HG03097 (cell line): Measurements from ENCODE around the gene GFER.
"Not testable (repeated sequence)": the region's sequence is repeated elsewhere in the genome, so short reads cannot be mapped to it uniquely, and the experiment has no call there.

Source experiments
- ATAC-seq: cut with Tn5 transposase; IDR thresholded peaks from one replicate; pipeline ENCODE4 v1.9.1; 2021; ENCODE audit not compliant: unreplicated experiment, low FRiP score

The GFER gene

GRCh38 chr16:1983544-1984346 lies at the start of gene GFER:
Gene GFER, plus strand, starts transcription at chr16:1984193. Its CDS starts 26 bp downstream, at chr16:1984219.
- peak; percentile 72 for ATAC-seq

DNA sequence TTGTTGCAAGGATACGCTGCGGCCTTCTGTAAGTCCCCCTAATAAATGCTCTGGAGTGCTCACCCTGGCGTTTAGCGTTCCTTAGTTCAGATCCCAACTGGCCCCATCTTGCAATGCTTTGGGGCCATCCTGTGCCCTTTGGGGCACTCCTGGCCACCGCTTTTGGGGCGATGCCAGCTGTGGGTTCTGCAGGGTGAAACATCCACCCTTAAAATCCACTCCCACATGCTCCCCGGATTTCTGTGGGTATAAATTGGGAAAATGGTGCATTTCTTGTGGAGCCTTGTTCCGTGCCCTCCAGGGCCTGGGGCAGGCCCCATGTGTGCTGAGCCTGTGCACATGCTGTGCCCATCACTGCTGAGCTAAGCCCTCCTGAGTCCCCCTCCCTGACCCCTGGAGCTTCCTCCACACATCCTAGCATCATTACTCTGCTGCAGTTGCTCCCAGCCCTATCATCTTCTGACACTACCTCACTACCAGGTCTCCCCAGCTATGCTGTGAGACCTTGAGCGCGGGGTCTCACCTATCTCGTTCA lies 47.0 kb upstream of the GFER start:
- no peak for ATAC-seq

DNA sequence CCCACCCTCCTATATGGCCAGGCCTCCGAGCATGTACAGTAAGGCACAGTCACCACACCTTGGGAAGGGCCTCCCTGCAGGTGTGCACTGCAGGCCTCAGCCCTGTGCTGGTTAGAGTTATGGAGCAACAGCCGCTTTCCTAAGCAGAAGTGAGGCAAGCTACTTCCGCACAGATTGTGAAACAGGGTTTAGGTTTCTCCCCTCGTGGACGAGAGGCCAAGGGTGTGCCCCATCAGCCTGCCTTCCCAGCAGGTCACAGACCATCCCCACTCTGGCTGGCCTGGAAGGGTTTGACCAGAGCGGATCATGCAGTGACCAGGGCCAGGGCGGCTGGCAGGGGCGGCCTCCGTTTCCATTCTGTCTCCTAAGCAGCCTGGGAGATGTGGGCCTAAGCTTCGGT lies 45.7 kb upstream of the GFER start:
- ATAC-seq: no peak

- ATAC-seq: no peak
Measured at GRCh38 chr16:1938910-1939309, 45.1 kb upstream of the GFER start.

- not testable (repeated sequence) for ATAC-seq
Measured at GRCh38 chr16:1939833-1940232, 44.2 kb upstream of the GFER start.

DNA sequence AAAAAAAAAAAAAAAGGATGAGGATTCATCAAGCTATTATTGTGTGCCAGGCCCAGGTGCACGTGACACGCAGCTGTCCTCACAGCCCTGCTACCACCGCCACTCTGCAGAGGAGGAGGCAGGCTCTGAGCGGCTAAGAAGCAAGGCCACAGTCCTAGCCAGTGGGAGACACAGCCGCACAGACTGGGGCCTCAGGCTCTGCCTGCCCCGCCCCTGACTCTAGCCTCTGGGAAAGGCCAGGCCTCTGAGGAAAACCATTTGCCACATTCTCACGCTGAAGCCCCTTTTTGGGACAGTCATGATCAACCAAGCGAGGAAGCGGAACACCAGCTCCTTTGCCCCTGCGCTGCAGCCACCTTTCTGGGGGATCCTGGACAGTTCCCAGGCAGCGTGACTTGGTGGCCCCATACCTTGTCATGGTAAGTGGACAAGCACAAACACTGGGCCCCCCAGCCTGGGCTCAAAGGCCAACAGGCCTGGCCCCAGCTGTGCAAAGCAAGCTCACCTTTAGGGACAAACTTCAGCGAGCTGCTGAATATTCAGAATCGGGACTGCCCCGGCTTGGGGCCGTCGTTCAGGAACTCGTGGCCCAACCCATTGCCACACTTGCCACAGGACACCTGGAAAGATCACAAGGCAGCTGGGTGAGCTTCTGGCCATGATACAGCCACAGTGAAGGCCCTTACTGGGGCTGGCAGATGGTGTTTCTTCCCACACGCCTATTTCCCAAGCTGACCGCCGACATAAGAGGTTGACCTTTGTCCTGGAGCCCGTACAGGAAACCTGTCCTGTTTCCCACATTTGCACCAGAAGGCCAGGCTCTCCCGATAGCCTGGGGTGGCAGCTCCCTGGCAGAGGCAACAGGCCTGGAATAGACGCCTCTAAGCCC lies 43.5 kb upstream of the GFER start:
- no peak for ATAC-seq

DNA sequence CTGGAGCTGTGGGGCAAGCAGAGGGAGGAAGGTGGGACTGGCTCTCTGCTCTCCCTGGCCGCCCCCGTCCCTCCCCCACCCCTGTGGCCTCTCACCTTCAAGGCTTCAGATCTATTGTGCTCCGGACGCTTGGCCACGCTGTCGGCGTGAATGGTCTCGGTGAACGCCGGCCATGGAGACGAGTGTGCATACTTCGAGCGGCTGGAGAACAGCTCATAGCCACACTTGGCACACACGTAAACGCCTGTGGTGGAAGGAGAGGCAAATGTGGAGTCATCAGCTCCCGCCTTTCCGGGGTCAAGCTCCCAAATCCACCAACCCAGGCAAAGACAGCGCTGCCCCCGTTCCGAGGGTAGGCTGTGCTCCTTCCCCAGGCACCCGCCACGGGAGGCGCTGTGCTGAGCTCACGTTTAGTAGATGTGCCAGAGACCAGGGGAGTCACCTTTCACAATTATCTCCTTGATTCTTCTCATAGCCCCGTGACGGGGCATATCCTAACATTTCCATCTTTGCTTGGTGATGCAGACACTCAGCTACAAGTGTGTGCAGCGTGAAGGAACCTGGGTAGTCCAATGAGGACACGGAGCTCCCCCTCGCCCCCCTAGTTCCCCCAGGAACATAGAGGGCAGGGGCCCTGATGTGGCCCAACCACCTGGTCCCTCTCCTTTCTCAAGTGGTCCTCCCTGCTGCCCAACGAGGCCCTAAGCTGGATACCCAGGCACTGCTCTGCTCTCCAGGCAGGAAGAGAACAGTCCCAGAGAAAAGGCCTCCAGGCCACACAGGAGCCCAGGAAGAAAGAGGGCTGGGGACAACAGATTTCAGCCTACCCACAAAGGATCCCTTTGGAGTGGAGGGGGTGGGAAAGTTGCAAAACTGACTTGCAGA lies 42.6 kb upstream of the GFER start:
- no peak for ATAC-seq

DNA sequence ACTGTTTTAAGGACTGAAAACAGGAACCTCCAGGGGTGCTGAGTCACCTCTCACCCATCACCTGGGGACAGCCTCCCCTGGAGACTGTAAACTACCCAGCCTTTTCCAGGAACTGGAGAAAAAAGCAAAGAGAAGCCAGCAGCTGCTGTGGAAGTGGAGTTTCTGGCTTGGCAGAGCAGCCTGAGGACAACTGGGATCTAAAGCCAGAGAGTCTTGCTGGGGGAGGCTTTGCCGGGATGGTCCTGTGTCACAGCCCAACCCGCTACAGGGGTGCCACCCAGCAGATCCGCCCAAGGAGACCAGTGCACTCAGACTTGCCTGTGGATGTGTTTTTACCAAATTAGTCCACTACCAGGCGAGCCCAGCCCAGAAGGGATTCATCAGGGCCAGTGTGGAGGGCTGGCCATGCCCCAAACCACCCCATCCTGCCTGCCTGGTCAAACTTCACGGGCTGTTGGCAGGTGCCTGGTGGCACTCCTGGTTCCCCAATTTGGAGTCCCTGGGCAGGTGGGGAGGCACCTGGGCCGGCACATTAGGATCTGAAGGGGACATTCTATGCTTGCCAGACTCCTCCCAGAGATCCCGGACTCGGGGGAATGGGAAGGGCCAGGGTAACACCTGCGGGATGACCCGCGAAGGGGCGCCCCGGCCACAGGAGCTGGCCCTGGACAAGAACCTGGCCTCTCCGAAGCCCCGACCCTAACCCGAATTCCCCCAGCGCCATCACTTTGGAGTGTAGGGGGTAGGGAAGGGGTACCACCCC lies 41.8 kb upstream of the GFER start:
- ATAC-seq: no peak

DNA sequence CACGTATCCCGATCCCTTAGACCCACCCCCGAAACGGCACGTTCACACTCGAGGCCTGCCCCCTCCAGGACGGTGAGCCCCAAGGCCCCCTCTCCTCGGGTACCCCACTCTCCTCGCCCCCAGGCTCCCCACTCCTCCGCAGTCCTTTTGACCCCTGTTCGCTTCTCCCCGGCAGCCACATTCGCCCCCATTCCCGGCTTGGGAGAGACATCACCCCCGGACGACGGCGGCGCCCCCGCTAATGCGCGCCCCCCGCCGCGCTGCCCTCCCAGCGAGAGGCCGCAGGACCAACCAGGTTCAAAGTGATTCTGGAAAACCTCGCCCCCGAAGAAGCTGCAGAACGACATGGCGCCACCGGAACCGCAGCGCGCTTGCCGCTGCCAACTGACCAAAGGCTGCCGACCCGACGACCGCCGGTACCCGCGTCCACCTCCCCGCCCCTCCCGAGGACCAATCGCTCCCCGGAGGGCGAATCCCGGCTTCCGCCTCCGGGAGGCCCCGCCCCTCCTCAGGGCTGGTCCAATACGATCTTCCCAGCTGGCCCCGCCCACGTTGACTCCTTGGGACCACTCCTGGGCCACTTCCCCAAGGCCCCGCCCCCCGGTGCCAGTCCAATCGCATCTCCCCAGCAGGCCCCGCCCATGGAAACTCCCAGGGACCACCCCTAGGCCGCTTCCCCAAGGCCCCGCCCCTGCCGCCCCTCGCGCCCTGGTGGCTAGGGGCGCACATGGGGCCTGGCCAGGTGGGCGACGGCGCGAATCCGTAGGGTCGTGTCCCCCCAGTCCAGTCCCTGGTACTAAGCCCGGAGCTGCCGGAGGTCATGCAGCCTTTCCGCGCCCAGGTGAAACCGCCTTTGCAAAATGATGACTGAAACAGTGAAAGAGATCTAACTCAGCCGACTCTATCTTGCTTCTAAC lies 40.9 kb upstream of the GFER start, which contains the start of gene MSRB1:
MSRB1 (minus strand) TSS at position 390 of the 917 bp plus-strand sequence; CDS start at position 347, 43 bp downstream.
- peak; percentile 82 for ATAC-seq

GRCh38 chr16:1944612-1945199 lies 39.3 kb upstream of the GFER start:
- ATAC-seq: no peak

- no peak for ATAC-seq
Measured at GRCh38 chr16:1945559-1946391, 38.2 kb upstream of the GFER start.

DNA sequence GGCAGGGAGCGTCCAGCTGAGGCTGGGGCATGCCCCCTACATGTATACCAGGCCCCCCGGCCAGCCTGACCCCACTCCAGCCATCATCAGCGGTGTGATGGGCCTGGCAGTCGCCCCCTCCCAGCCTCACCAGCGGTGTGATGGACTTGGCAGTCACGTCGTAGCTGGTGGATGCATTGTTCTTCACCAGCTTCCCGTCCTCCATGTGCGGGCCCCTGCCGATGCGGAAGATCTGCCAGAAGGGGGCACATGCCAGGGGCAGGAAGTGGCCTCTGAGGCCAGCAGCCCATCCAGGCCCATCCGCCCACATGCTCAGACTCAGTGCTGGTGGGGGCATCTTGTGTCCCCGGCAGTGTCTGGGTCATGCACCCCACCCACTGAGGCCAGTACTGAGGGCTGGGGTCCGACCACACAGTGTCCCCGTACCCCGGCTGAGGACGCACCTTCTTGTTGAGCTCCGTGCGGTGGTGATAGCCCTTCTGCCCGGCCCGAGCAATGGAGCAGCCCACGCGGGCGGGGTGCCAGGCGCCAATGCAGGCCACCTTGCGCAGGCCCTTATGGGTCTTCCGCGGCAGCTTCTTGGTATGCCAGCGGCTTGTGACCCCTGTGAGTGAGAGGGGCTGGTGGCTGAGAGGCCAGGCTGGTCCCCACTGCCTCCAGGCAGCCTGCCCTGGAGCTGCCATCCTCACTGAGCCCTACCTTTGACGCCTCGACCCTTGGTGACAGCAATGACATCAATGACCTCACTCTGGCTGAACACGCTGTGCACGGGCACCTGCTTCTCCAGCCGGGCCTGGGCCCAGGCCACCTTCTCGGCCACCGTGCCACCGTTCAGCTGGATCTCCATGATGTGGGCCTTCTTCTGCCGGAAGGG lies 37.3 kb upstream of the GFER start:
- ATAC-seq: no peak

- no peak for ATAC-seq
Measured at GRCh38 chr16:1947369-1947670, 36.7 kb upstream of the GFER start.

GRCh38 chr16:1949507-1949906 lies 34.5 kb upstream of the GFER start:
- no peak for ATAC-seq

GRCh38 chr16:1950047-1950446 lies 33.9 kb upstream of the GFER start:
- no peak for ATAC-seq

GRCh38 chr16:1950559-1950958 lies 33.4 kb upstream of the GFER start:
- no peak for ATAC-seq

- no peak for ATAC-seq
Measured at GRCh38 chr16:1953734-1954133, 30.3 kb upstream of the GFER start.
